Measurements from ENCODE around the gene LCLAT1. TPM values are rescaled to one million over a fixed set of nuclear protein-coding genes. Genes with fewer than 3 reads are reported as not detected.

The LCLAT1 gene
- total and polyA plus RNA-seq, 2 of the 4 experiments (the other 2 are of a cell fraction), result 7.5 to 11.5 TPM

GRCh38 chr2:30448308-30448707, 1.3 kb downstream of the LCLAT1 start:
- Histone ChIP-seq H3K27ac (ENCODE audit: insufficient read depth, low read length) (peak overlapping the region; percentile 88), H3K14ac (replicated peaks; ENCODE audit: low read depth, low read length) (peak overlapping the region; percentile 0; the same call in 1 of the 2 replicates), H3K36me3 (ENCODE audit: control insufficient read depth, insufficient read depth, low read length) (no peaks in the 10 kb centered on the region; the same call in 1 of the 2 replicates), H2AK5ac (ENCODE audit: low read depth, low read length) (no peak overlapping the region), H3K4me2 (ENCODE audit: low read depth, low read length) (peak overlapping the region; percentile 93), H2AK9ac (replicated peaks; ENCODE audit: low read depth, low read length, poor library complexity) (no peak overlapping the region), H3K18ac (ENCODE audit: low read depth, low read length) (peak overlapping the region; percentile 58; the same call in 1 of the 2 replicates), H3K23ac (ENCODE audit: low read depth, low read length) (peak overlapping the region; percentile 1; the same call in 1 of the 2 replicates), H3K9ac (ENCODE audit: low read depth, low read length) (peak overlapping the region; percentile 77), H3K4me3 (ENCODE audit: insufficient read depth, low read depth, low read length) (peak overlapping the region; percentile 86), H4K20me1 (ENCODE audit: insufficient read depth, low read length) (no peaks in the 10 kb centered on the region; the same call in 1 of the 2 replicates), H2BK20ac (ENCODE audit: low read depth, low read length) (no peak overlapping the region), H2BK120ac (ENCODE audit: low read depth, low read length) (peak overlapping the region; percentile 48; the same call in 1 of the 2 replicates), H3K9me1 (ENCODE audit: insufficient read depth, low read length) (peaks cover 7% of the 10 kb centered on the region), H2BK5ac (ENCODE audit: low read depth, low read length, poor library complexity, severe bottlenecking) (peak overlapping the region; percentile 25), H3K4me1 (ENCODE audit: control insufficient read depth, insufficient read depth, low read length) (peaks cover 11% of the 10 kb centered on the region), H2AFZ (replicated peaks; ENCODE audit: low read length, poor library complexity) (no peak overlapping the region), H4K5ac (ENCODE audit: low read depth, low read length) (peak overlapping the region; percentile 78), H3K4ac (ENCODE audit: low read depth, low read length) (peak overlapping the region; percentile 45; the same call in 1 of the 2 replicates), H2BK15ac (ENCODE audit: low read depth, low read length) (no peak overlapping the region; the same call in 2 of the 3 replicates), H3K9me3 (ENCODE audit: control insufficient read depth, insufficient read depth, low read length) (no peaks in the 10 kb centered on the region), H4K8ac (ENCODE audit: low read depth in 2 of 2, low read length in 2 of 2) (peak overlapping the region; percentile 28 to 94; a peak in 3 of 4 replicates), H3K56ac (ENCODE audit: extremely low read depth, insufficient read depth, low read length) (peak overlapping the region; percentile 33; the same call in 1 of the 2 replicates), H4K91ac (ENCODE audit: insufficient read depth, low read depth, low read length) (peak overlapping the region; percentile 25; the same call in 1 of the 2 replicates), H3K27me3 (ENCODE audit: control insufficient read depth, insufficient read depth, low read length) (no peaks in the 10 kb centered on the region), H3K79me1 (ENCODE audit: low read depth in 1 of 2, low read length in 2 of 2) (peaks cover 29 to 53% of the 10 kb centered on the region in 2 experiments)
- in situ Hi-C loops (cut with MboI; ENCODE audit: low sequenced_read_pairs), result no loop called here
- no TSS peak for BruUV-seq (replicated peaks)
- POLR2A ChIA-PET (ENCODE audit: unreplicated experiment), result no interaction called here
- ATAC-seq (ENCODE audit: low read depth) (no peak), DNase-seq (no peak)
- CTCF ChIA-PET, result no interaction called here
- WGBS, 2 experiments (ENCODE audit: extremely low coverage in 2 of 2, insufficient read length in 1 of 2), result no CpG with 5 or more reads among the region's 4 CpGs
- dilution Hi-C loops (cut with HindIII; ENCODE audit: low sequenced_read_pairs, unreplicated experiment), result no loop called here
- TF ChIP-seq FOS (IDR thresholded peaks at IDR 0.05; ENCODE audit: low read depth, low read length) (no peak), RAD21 (IDR thresholded peaks at IDR 0.05; ENCODE audit: low read length) (no peak), USF2 (IDR thresholded peaks at IDR 0.05; ENCODE audit: low read depth, low read length) (no peak), MXI1 (IDR thresholded peaks at IDR 0.05; ENCODE audit: borderline replicate concordance, low read depth, low read length) (no peak), SMC3 (IDR thresholded peaks at IDR 0.05; ENCODE audit: low read depth, low read length) (no peak), CHD1 (IDR thresholded peaks at IDR 0.05; ENCODE audit: low read depth, low read length) (no peak), RFX5 (IDR thresholded peaks at IDR 0.05; ENCODE audit: low read depth, low read length) (no peak), CTCF (conservative IDR thresholded peaks at IDR 0.05; ENCODE audit: low read depth, low read length) (no peak), NFE2L2 (IDR thresholded peaks at IDR 0.05; ENCODE audit: low read depth, low read length) (no peak), ELK1 (IDR thresholded peaks at IDR 0.05; ENCODE audit: borderline replicate concordance, low read depth, low read length) (no peak), MAZ (IDR thresholded peaks at IDR 0.05; ENCODE audit: borderline replicate concordance, low read depth, low read length) (no peak), RCOR1 (IDR thresholded peaks at IDR 0.05; ENCODE audit: insufficient replicate concordance, low read length) (no peak), CEBPB (IDR thresholded peaks at IDR 0.05; ENCODE audit: low read depth, low read length) (no peak), POLR2A (IDR thresholded peaks at IDR 0.05; ENCODE audit: low read depth, low read length) (no peak), MAFK (IDR thresholded peaks at IDR 0.05; ENCODE audit: low read depth, low read length) (no peak), BHLHE40 (IDR thresholded peaks at IDR 0.05; ENCODE audit: low read depth, low read length) (no peak)
- intact Hi-C loops (cut with micrococcal nuclease), result no loop called here
